Prostate gland (tissue), 2 donors: ENCODE measurements around the gene FAT4.

ENCODE experiments used
- POLR2A ChIP-seq: fragments of 450-650 bp; IDR thresholded peaks from one replicate; pipeline ENCODE4 v1.6.1; 2016; ENCODE audit warnings: antibody characterized with exemption, mild to moderate bottlenecking
- POLR2AphosphoS5 ChIP-seq: sonication (generic); formaldehyde crosslinking; IDR thresholded peaks from one replicate; pipeline ENCODE4 v1.6.1; 2017; ENCODE audit warnings: antibody characterized with exemption
- TF ChIP-seq, protein P1 (sequence below), 4 experiments: fragments of 200-600 bp in 2 of 4; fragments of 450-650 bp in 2 of 4; sonication (generic) in 2 of 4; IDR thresholded peaks; 1 replicate in 3 of 4; 2 replicates in 1 of 4; pipeline ENCODE4 v1.5.1; 2016 to 2019; ENCODE audit warnings: antibody characterized with exemption in 4 of 4, mild to moderate bottlenecking in 2 of 4, moderate library complexity in 2 of 4

DNA sequence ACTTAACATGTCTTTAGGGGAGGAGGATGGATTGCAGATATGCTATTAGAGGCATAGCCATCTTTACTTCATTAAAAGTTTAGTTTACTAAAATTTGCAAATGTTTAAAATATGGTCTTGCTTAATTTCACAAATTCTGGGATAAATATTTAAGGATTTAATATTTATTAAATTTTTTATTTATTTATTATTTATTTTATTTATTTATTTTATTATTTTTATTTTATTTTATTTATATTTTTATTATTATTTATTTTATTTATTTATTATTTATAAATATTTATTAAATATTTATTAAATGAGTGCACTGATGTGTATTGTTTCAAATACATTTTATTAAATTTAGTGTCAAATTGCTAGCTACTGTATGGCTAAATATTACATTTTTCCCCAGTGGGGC, 46.0 kb downstream of the FAT4 start:
- TF ChIP-seq, protein P1, sequence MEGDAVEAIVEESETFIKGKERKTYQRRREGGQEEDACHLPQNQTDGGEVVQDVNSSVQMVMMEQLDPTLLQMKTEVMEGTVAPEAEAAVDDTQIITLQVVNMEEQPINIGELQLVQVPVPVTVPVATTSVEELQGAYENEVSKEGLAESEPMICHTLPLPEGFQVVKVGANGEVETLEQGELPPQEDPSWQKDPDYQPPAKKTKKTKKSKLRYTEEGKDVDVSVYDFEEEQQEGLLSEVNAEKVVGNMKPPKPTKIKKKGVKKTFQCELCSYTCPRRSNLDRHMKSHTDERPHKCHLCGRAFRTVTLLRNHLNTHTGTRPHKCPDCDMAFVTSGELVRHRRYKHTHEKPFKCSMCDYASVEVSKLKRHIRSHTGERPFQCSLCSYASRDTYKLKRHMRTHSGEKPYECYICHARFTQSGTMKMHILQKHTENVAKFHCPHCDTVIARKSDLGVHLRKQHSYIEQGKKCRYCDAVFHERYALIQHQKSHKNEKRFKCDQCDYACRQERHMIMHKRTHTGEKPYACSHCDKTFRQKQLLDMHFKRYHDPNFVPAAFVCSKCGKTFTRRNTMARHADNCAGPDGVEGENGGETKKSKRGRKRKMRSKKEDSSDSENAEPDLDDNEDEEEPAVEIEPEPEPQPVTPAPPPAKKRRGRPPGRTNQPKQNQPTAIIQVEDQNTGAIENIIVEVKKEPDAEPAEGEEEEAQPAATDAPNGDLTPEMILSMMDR (IDR thresholded peaks at IDR 0.05) = no peak
- TF ChIP-seq POLR2A = no peak
- TF ChIP-seq POLR2AphosphoS5 = no peak
